Measurements from ENCODE around the gene PADI2. TPM values are rescaled to one million over a fixed set of nuclear protein-coding genes. Genes with fewer than 3 reads are reported as not detected.

PADI2 gene
- total RNA-seq, 1 experiment from 2014 or later: 3.0 TPM

GRCh38 chr1:17123196-17124045, 4.2 kb upstream of the PADI2 start:
- Mint-ChIP-seq H3K4me1 (peaks cover 27 to 32% of the 10 kb centered on the region in 2 experiments), H3K27ac (peak overlapping the region in 1 of 3 experiments; percentile 27; a peak in 1 of 7 replicates), H3K4me3 (no peak overlapping the region), H3K27me3 (ENCODE audit: low read depth) (peaks cover 27% of the 10 kb centered on the region), H3K36me3 (ENCODE audit: insufficient read depth in 1 of 3, low read depth in 3 of 3) (no peaks in the 10 kb centered on the region), H3K9me3 (no peaks in the 10 kb centered on the region; a peak in 1 of 5 replicates)
- no peak overlapping the region for H2AK5ac ChIP-seq (ENCODE audit: insufficient read length, low read length)
- H3K4ac ChIP-seq (ENCODE audit: low read depth, low read length): no peak overlapping the region
- no peak overlapping the region for H3K9ac ChIP-seq (ENCODE audit: extremely low read depth, insufficient read length, low read length)
- no peak overlapping the region for H2BK20ac ChIP-seq (ENCODE audit: low read depth, low read length, poor library complexity, severe bottlenecking)
- no peaks in the 10 kb centered on the region for H3K79me2 ChIP-seq (ENCODE audit: insufficient read depth, low read length)
- H3K79me1 ChIP-seq (ENCODE audit: insufficient read depth, low read depth, low read length, poor library complexity, severe bottlenecking): no peaks in the 10 kb centered on the region
- no peak overlapping the region for H2BK12ac ChIP-seq (ENCODE audit: insufficient read length, low read depth, low read length)
- no peak overlapping the region for H2BK15ac ChIP-seq (ENCODE audit: low read depth, low read length)
- H3K9me3 ChIP-seq (ENCODE audit: control insufficient read depth, low read depth, low read length): no peaks in the 10 kb centered on the region
- DNase-seq: no peak
- no peak overlapping the region for H3K23ac ChIP-seq (ENCODE audit: insufficient read length, low read depth, low read length)
- H3K4me1 ChIP-seq (ENCODE audit: insufficient read depth, low read length): no peaks in the 10 kb centered on the region; the same call in 1 of the 2 replicates
- no peak overlapping the region for H2AFZ ChIP-seq (ENCODE audit: low read length)
- no peak overlapping the region for H2BK5ac ChIP-seq (ENCODE audit: insufficient read length, low read length)
- H3K56ac ChIP-seq (ENCODE audit: insufficient read length, low read depth, low read length): no peak overlapping the region
- no peaks in the 10 kb centered on the region for H4K20me1 ChIP-seq (ENCODE audit: control insufficient read depth, insufficient read depth, insufficient read length)
- H3K14ac ChIP-seq (ENCODE audit: insufficient read depth, low read length): no peak overlapping the region
- H3K27ac ChIP-seq (ENCODE audit: insufficient read length, low read depth, low read length): no peak overlapping the region
- no peak overlapping the region for H4K8ac ChIP-seq (replicated peaks; ENCODE audit: insufficient read length, low read depth, low read length)
- no peak overlapping the region for H2BK120ac ChIP-seq (ENCODE audit: low read depth, low read length, poor library complexity, severe bottlenecking)
- TF ChIP-seq, protein P1, sequence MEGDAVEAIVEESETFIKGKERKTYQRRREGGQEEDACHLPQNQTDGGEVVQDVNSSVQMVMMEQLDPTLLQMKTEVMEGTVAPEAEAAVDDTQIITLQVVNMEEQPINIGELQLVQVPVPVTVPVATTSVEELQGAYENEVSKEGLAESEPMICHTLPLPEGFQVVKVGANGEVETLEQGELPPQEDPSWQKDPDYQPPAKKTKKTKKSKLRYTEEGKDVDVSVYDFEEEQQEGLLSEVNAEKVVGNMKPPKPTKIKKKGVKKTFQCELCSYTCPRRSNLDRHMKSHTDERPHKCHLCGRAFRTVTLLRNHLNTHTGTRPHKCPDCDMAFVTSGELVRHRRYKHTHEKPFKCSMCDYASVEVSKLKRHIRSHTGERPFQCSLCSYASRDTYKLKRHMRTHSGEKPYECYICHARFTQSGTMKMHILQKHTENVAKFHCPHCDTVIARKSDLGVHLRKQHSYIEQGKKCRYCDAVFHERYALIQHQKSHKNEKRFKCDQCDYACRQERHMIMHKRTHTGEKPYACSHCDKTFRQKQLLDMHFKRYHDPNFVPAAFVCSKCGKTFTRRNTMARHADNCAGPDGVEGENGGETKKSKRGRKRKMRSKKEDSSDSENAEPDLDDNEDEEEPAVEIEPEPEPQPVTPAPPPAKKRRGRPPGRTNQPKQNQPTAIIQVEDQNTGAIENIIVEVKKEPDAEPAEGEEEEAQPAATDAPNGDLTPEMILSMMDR (conservative IDR thresholded peaks at IDR 0.05): no peak
- peaks cover 13% of the 10 kb centered on the region for H3K23me2 ChIP-seq (ENCODE audit: insufficient read length, low read depth, low read length, poor library complexity, severe bottlenecking)
- peaks cover 5% of the 10 kb centered on the region; the same call in 1 of the 2 replicates for H3K27me3 ChIP-seq (ENCODE audit: insufficient read depth, low read length)
- no peak overlapping the region for H4K5ac ChIP-seq (ENCODE audit: insufficient read length, low read depth, low read length)
- H3K18ac ChIP-seq (ENCODE audit: insufficient read length, low read depth, low read length): no peak overlapping the region
- H3T11ph ChIP-seq (ENCODE audit: low read length): no peak overlapping the region
- WGBS (ENCODE audit: extremely low coverage, insufficient read length, low lambda C conversion rate): no CpG with 5 or more reads among the region's 14 CpGs
- no peak overlapping the region for H4K91ac ChIP-seq (ENCODE audit: insufficient read length, low read depth, low read length)
- H3K4me2 ChIP-seq (ENCODE audit: insufficient read depth, insufficient read length, low read length): no peak overlapping the region
